Vagina (tissue), 2 donors: ENCODE data around the gene CYLC2.

Experiments
- CTCF ChIP-seq, 3 experiments: fragments of 450-650 bp in 2 of 3; fragments of 200-600 bp in 1 of 3; sonication (generic) in 1 of 3; IDR thresholded peaks; one replicate each; pipeline ENCODE4 v1.5.1; 2017 to 2019; ENCODE audit warnings: antibody characterized with exemption in 3 of 3, mild to moderate bottlenecking in 2 of 3, moderate library complexity in 2 of 3
- POLR2A ChIP-seq, 2 donors: fragments of 450-650 bp; IDR thresholded peaks; one replicate each; pipeline ENCODE4 v1.6.1; 2017; ENCODE audit warnings: antibody characterized with exemption in 2 of 2, mild to moderate bottlenecking in 2 of 2, moderate library complexity in 2 of 2

DNA sequence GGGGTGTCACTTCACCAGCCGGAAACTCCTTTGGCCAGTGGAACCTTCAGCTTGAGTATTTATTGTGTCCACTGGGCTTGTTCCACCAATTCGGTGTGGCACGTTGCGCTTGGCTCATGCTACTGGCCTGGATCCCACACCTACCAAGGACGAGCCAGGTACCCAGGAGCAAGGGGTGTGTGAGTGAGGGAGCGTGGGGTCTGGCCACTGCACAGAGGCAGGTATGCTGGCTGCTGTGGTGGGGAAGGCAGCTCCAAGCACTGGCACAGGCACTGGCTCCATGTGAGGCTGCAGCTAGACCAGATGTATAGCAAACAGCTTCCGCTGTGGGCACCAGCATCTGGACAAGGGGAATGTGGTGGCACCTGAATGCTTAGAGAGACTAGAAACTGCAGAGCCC is 28.1 kb upstream of the CYLC2 start:
- TF ChIP-seq CTCF (IDR thresholded peaks at IDR 0.05) = no peak
- TF ChIP-seq POLR2A (IDR thresholded peaks at IDR 0.05) = no peak
